Hindlimb muscle (tissue), 1 donor: ENCODE measurements around the gene ARSJ. TPM values are rescaled to one million over a fixed set of nuclear protein-coding genes. Genes with fewer than 3 reads are reported as not detected.
"Not testable (repeated sequence)": the region's sequence is repeated elsewhere in the genome, so short reads cannot be mapped to it uniquely, and the experiment has no call there.

Source experiments
- DNase-seq: peaks from one replicate; pipeline ENCODE4 v3.0.0-alpha.2; 2013
- polyA plus RNA-seq: library from polyadenylated mRNA; unstranded; fragments of 120-200 nt; gene quantifications from one replicate; pipeline ENCODE4 v1.2.1, GENCODE V29; 2013; ENCODE audit not compliant: insufficient read length

Gene ARSJ
- polyA plus RNA-seq, result 3.6 TPM

GRCh38 chr4:113979148-113979904, at the start of gene ARSJ:
TSS of gene ARSJ (minus strand) at chr4:113979647. CDS start at chr4:113978834, 813 bp downstream.
- peak; percentile 73 for DNase-seq

- no peak for DNase-seq
Measured at GRCh38 chr4:114028071-114028470, 48.6 kb upstream of the ARSJ start.

DNA sequence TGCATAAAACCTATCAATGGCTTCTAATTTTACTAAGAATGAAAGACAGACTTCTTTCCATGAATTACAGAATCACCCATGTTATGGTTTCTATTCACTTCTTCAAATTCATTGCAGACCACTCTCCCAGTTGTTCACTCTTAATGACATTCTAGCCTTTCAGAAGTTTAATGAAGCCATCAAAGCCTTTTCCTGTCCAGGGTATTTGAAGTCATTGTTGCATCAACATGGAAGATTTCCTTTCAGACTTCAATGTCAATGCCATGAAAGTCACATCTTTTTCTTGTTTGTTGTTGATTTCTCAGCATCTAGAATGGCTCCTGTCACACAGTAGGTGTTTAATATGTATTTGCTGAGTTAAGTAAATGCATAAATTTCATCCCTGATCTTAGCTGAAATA, 48.1 kb upstream of the ARSJ start:
- no peak for DNase-seq

DNA sequence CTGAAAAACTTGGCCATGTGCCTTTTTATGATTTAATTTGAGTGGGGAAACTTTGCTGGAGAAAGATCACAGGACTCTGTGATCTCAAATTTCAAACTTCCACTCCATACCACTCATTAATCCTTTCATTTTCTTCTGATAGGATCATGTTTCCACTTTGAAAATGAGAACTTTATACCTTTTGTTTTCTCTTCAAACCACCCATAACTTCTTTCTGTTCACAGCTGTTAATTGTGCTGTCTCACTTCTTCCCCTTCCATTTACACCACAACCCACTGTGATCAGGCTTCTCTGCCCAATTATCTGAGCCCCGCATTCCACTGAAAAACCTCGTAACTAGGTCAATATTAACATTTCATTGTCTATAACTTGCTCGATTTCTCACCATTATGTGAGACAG, 47.0 kb upstream of the ARSJ start:
- DNase-seq, result no peak

GRCh38 chr4:114025176-114025777, 45.8 kb upstream of the ARSJ start:
- DNase-seq, result no peak

GRCh38 chr4:114021451-114021850, 42.0 kb upstream of the ARSJ start:
- no peak for DNase-seq

DNA sequence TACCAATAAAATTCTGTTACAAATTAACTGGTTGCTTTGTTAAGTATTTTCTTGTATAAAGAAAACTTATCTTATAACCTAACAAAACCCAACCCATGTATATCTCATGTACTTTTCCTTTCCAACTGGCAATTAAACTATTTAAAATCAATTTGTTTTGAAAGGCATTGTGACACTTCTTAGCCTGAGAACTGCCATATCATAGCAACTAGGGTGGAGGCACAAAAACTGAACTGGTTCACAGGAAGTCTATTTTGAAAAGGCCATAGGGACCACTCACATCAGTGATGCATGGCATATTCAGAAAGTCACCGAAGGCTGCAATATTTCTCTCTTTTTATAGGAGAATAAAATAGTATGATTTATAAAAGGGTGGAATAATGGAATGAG, 40.5 kb upstream of the ARSJ start:
- DNase-seq, result no peak

DNA sequence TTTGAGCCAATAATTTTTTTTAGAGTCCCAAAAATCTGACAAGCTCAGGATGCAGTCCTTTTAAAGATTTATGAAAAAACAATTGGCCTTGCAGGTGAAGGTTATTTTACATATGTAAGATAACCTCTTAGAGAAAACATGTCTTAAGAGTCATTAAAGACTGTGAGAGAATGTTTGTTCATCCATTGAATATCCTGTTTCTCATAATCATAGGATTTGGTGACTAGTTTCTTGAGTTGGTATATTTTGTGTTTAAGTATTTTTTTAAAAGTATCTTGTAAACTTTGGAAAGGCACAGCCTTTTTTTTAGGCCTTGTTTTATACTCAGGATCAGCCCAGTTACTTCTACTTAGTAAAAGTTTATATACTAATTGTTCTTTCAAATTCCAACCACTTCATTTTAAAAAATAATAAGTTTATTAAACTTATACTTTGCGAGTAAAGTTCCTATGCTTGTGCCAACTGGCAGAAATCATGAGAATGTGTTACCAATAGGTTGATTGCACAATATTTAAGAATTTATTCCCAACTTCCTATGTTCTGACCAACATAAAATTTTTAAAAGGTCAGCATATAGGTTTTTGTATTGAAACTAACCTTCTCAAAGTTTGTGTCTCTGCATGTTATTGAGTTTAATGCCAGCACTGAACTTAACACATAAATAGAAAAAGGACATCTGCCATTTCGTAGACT, 40.0 kb upstream of the ARSJ start:
- no peak for DNase-seq

GRCh38 chr4:114017120-114017917, 37.9 kb upstream of the ARSJ start:
- no peak for DNase-seq

GRCh38 chr4:114015444-114015899, 36.0 kb upstream of the ARSJ start:
- DNase-seq, result no peak

DNA sequence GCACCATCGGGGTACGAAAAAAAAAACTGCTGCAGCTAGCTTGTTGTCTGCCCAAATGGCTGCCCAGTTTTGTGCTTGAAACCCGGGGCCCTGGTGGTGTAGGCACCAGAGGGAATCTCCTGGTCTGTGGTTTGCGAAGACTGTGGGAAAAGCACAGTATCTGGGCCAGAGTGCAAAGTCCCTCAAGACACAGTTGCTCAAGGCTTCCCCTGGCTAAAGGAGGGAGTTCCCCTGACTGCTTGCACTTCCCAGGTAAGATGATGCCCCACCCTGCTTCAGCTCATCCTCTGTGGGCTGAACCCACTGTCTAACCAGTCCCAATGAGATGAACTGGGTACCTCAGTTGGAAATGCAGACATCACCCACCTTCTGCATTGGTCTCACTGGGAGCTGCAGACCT, 33.8 kb upstream of the ARSJ start:
- DNase-seq, result not testable (repeated sequence)

GRCh38 chr4:114012749-114013148, 33.3 kb upstream of the ARSJ start:
- no peak for DNase-seq

DNA sequence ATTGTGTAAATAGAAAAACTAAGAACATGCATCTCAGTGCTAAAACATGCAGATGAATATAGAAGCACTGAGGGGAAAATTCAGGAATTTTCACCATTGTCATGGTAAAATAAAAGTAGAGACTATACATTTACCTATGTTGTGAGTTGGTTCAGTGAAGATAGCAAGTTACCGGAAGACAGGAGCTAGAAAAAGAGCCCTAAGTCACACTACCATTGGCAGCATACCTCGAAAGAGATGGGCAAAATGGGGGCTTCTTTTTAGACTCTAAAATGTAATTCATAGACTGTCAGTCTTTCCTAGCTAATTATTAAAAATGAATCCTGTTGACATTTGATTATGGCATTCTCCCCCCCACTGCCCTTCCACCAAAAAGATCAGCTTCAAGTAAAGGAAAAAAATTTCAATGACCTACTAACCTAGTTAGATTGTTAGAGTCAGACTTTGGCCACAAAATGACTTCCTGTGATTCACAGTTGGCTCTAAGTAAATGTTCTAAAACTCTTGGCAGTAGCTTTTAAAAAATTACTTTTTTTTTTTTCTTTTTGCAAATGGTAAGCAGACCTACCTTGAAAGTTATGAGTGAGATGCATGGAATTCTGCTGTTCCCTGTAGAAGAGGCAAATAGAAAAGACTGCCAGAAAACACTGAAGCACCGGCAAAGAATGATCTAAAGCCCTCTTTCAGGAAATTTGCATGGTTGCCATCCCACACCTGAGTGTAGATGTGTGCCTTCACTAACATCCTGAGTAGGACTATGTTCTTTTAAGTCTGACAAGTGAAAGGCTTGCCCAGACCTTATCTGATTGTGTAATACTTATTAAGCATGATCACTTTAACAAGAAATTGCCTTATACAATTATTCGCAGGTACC, 26.4 kb upstream of the ARSJ start:
- peak; percentile 34 for DNase-seq

GRCh38 chr4:114004483-114005226, 25.2 kb upstream of the ARSJ start:
- DNase-seq, result not testable (repeated sequence)

GRCh38 chr4:113998531-113998930, 19.1 kb upstream of the ARSJ start:
- peak; percentile 23 for DNase-seq

DNA sequence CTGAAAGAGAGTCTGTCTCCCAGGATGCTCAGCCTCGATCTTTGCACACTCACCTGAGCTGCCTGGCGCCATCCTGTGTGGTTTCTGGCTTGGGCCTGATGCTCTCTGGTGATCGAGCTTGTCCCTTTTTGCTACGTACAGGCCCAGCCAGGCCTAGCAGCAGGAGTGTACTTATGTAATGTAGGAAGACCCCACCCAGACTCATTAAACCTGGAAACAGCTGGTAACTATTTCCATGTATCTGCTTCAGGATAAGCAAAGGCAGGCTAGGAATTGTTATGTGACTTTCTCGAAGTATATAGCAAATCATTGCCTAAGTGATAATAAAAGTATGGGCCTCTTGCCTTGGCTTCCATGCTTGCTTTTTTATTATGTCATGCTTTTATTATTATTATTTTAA, 18.6 kb upstream of the ARSJ start:
- DNase-seq, result peak; percentile 42

- no peak for DNase-seq
Measured at GRCh38 chr4:113997206-113997605, 17.8 kb upstream of the ARSJ start.

- no peak for DNase-seq
Measured at GRCh38 chr4:113996599-113997177, 17.2 kb upstream of the ARSJ start.

DNA sequence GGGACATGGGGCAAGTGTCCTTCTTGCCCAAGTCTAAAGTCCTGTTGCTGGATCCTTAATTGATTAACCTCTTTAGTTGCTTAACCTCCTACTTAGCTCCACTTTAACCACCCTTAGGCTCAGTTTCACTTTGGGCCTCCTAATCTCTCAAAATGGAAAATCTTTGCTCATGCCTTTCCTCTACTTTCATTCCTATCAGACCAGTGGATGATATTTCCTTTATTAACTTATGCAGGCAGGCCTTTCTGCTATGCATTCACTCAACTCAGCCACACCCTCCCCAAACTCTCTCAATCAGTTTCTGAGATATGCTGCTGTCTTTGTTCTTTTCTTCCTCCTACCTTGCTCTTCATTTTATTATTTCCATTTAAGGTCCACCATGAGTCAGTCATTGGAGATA, 14.4 kb upstream of the ARSJ start:
- no peak for DNase-seq

DNA sequence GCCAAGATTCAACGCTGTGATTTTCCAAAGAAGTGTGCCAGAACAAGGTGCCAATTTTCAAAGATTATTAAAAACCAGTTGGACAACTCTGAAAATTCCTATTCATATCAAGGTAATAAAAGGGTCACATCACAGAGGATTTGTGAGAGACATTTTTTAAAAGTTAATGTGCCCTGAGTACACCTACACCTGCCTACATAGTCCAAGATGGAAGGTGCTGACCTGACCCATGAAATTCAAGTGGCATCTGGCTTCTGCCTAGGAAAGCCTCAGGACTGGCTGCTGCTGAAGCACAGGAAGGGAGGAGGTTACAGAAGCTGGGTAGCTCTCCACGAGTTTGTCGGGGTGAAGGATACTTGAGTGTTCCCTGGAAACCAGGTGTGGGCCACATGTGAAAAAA, 11.4 kb upstream of the ARSJ start:
- DNase-seq, result no peak
